NCI-H2029 treated with DMSO at 0.1 percent for 48 hours (cell line): ENCODE measurements around the gene ELP5.

Experiments
- DNase-seq: peaks from one replicate; lab custom pipeline; 2025; lab: John Stamatoyannopoulos, UW

The ELP5 gene

DNA sequence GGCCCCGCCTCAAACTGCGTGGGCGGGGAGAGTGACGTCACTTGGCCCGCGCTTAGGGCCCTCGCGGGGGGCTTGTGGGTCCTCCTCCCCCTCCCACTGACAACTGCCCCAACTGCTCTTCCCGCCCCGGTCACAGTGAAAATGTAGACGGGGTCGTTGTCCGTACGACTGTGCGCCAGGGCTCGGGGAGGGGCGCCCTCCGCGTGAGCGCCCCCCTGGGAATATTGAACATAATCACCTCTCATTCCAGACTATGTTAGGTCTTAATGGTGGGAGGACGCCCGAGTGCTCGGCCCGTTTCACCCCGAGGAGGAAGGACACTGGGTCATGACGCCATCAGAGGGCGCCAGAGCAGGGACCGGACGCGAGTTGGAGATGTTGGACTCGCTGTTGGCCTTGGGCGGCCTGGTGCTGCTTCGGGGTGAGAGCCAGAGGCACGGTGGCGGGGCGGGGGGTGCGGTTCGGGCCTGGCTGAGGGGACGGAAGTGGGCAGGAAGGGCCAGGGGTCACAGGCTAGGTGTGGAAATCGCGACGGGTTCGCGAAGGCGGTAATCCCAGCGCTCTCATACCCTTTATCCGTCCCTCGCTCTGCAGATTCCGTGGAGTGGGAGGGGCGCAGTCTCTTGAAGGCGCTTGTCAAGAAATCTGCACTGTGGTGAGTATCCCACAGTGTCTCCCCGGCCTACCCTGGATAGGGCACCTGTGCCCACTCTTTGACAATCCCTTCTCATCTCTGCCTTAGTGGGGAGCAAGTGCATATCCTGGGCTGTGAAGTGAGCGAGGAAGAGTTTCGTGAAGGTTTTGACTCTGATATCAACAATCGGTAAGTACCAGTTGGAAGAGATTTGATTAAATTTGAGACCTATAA, at the start of gene ELP5:
Gene ELP5, plus strand, starts transcription at position 40 of the 868 bp plus-strand sequence. Its CDS starts 336 bp downstream, at position 376.
- peak; percentile 50 for DNase-seq

- no peak for DNase-seq
Observed at GRCh38 chr17:7203391-7203790, 48.6 kb upstream of the ELP5 start.

- DNase-seq, result no peak
Observed at GRCh38 chr17:7204336-7204735, 47.7 kb upstream of the ELP5 start.

DNA sequence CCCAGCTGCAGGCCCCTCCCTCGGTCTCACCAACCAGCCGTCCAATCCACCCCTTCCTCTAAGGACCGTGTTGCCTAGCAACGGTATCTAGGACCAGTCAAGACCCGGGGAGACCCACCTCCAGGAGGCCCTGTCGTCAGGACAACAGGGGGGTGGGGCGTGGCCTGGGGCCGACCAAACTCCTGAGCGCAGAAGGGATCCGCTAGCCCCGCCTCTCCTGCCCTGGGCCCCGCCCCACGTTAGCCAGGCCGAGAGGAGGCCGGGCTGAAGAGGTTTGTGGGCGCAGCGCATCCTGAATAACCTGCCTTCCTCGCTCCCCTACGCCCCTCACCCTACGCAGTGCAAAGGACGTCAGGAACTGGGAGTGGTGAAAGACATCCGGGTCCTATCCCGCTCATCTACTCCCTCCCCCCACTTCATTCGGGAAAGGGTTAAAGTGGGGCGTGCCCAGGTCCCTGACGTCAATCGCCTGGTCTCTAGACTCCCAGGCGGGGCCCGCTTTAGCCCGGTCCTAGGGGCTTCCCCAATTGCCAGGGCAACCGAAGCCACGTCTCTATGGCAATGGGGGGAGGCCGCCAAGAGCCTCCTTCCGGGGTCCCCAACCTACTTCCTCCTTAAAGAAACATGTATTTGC, 47.1 kb upstream of the ELP5 start:
- DNase-seq, result peak; percentile 6

GRCh38 chr17:7205561-7205960, 46.5 kb upstream of the ELP5 start:
- no peak for DNase-seq

GRCh38 chr17:7207120-7208001, 44.7 kb upstream of the ELP5 start:
- no peak for DNase-seq

GRCh38 chr17:7208027-7208571, 43.9 kb upstream of the ELP5 start:
- DNase-seq, result no peak

DNA sequence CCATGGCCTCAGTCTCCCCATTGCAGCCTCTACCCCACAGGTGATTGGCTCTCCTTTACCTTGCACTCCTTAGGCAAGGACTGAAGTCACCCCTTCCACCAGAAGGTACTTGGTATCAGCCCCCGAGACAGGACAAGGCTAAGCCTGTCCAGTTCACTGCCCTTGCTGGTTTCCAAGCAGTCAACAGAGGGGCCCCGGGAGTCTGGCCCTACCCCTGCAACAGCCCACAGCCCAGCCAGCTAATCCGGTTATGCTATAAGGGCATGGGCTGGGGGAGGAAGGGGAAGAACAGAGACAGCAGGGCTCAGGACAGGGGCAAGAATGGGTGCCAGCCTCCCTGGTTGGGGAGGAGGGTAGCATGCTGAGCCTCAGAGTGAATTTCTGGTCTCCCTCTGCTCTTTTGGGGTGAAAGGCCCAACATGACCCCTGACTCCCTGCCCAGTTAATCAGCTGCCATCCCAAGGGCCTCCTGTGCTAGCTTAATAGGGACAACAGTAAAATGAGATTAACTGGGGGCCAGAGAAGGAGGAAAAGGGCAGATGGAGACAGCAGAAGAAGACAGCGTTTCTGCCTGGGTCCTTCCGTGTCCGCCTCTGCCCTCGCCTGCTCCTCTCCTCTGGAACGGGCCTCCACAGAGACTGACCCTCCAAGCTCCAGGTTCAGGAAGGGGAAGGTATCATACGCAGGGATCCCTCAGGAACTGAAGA, 43.1 kb upstream of the ELP5 start:
- DNase-seq, result no peak

DNA sequence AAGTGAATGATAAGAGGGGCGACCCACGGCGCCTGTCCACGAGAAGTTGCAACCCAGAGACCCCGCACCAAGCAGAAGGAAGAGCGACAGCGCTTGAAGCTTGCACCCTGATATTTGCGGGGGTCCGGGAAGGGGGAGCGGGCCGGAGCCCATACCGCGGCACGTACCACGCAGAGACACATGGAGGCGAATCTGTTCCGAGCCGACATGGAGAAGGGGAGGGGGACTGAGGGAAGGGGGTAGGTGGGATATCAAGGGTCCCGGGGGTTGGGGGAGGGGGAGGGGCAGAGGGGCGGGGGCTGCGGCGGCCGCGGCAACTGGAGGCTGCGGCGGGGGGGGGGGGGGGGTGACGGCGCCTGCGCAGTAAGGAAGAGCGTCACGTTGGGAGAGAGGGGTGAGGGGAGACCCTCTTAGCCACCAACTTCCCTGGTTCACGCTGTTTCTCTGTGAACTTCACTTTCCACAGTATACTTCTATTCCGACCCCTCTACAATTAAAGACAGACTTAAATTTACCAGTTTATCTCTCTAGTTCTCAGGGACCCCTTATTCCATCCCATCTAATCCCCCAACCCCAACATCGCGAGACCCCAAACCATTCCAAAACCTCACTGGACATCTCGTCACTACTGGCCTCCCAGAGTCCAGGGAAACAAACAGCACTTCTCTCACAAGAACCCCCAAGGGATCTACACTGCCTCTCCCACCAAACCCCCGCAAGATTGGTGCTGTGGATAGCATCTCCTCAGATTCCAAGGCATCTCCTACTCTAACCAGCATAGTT, 40.3 kb upstream of the ELP5 start:
- DNase-seq, result no peak

DNA sequence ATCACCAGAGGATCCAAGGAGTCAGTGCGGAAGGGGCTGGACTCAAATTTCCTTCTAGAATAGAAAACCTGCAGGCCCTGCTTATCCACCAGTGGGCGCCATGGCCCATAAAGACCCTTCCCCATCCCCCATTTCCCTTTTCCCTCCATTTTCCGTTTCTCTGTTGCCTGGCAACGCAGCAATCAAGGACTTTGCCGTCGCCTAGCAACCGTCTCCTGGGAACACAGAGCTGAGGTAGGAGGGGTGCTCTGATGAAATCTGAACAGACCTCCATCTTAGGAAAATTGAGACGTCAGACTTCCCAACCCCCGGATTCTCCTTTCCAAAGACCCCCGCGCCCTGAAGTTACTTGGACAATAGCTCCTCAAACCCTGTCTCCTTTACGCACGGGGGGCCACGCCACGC, 38.1 kb upstream of the ELP5 start:
- peak; percentile 35 for DNase-seq

DNA sequence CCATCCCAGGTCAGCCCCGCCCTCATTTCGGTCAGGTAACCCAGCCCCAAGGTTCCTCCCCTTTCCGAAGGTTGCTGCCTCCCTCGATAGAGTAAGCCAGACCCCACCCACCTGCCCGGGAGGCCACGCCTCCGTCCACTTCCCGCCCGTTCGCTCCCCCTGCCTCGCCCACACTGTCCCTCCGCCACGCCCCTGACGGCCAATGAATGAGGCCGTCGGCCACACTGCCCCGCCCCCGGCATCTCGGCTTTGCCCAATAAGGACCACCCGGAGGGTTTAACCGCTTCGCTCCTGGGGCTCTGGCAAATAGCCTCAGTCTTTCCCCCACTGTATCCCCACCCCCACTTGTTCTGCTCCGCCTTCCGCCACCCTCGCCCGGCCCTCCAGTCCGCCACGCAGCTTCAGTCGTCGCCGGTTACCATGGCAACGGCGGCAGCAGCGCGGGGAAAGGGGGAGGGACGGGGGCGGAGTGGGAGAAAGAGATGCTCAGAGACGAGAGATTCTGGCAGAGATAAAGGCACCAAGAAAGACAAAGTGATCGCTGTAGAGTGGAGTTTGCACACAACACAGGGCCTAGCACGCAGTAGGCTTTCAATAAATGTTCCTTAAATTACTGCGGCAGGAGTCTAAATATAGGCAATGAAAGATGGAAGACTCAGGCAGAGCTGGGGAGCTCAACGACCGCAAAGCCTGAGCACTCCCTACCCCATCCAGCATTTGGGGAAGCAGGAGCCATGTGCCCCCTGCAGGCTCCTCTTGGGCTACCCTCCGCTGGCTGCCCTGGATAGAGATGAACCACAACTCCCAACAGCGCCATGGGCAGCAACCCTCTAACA, 37.5 kb upstream of the ELP5 start:
- DNase-seq, result peak; percentile 72

GRCh38 chr17:7215136-7215638, 36.8 kb upstream of the ELP5 start:
- DNase-seq, result no peak

GRCh38 chr17:7215652-7216180, 36.3 kb upstream of the ELP5 start:
- no peak for DNase-seq

DNA sequence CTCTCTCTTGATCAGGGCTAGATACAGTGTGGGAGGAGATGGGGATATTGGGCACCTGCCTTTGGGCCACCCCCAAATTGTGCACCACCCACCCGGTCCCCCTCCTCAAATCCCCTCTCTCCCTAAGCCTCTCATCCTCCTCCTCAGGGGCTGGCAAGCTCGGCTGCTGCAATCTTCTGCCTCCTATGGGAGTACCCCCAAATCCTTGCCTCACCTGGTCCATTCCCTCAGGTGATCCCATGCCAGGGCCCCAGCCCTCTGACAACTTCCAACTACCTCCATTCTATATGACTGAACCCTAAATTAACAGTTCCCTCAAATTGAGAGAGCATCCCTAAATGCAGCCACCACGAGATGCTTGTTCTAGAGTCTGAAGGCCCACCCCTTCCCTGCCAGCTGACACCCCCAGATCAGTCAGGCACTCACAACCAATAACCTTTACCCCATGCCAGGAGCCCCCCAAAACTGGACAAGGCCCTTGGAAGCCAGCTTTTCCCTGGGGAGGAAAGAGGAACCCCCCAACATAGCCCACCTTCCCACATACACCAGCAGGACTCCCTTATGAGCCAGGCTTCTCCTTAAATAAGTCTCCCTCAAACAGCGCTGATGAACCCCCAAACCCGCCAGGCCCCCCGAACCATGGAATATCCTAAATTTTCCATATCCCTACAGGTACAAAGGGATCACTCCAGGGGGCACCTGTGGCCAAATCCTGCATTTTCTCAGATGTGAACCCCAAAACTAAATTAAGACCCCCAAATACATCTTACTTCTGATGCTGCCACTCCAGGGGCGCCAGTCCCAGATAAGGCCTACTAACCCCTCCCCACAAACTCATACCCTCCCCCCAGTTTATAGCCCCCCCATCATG, 35.5 kb upstream of the ELP5 start:
- DNase-seq, result no peak

DNA sequence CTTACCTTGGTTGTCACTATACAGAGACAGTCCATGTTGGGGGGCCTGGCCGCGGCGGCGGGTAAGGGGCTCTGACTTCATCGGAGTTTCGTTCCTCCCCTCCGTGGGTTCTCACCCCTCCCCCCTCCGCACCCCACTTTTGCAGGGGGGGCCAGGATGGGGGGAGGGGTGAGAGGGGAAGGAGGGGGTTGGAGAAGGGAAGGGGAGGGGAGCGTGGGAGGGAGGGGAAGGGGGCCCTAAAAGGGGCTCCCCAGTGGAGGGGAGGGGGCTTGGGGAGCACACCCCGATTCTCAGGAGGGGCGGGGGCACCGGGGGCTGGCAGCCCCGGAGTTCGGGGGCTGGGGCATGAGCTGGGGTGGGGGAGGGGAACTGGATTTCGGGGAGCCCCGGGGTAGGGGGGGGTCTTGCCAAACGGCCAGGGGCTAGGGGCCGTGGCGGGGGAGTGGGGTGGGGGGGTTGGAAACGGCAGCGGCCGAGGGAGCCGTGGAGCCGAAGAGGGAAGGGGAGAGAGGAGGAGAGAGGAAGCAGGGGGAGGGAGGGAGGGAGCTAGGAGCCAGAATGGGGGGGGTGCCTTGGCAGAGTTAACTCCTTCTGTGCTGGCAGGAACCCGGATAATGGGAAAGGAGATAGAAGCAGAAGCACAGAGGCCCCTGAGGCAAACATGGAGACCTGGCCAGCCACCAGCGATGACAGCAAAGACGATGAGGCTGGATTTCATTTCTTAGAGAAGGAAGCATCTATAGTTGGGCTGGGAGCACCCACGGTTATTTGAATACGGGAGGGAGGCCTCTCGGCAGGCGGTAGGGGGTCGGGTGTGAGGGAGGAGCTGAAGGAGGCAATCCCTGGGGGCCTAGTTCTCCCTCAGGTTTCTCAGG, 34.7 kb upstream of the ELP5 start:
- DNase-seq, result no peak

DNA sequence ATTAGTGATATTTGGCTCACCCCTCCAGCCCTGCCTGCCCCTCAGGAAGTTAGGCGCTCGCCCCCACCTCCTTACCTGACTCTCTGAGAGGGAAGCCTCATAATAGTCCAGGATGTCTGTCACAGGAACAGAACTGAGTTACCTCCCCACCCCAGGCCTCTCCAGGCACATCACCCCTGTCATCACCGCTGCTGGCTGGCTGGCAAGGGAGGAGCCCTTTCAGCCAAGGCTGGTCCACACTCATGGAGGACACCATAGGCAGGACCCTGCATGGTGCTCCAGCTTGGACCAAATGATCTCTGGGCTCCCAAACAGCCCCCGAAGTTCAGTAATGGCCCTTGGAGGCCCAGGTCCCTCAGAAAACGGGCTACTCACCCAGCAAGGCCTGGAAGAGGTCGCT, 33.8 kb upstream of the ELP5 start:
- DNase-seq, result no peak

- DNase-seq, result no peak
Observed at GRCh38 chr17:7218758-7219157, 33.3 kb upstream of the ELP5 start.
